NB4 (cell line): ENCODE results near the gene SSH2.
A peak's percentile ranks its signal among the peaks of the same experiment; 100 is the strongest.

Source experiments
- CTCF ChIP-seq: IDR thresholded peaks from one replicate; pipeline ENCODE4 v1.5.1; 2012; ENCODE audit warnings: low read depth, low read length
- MAX ChIP-seq: IDR thresholded peaks from 2 replicates; pipeline ENCODE4 v1.6.1; 2011; ENCODE audit warnings: low read depth, low read length
- POLR2A ChIP-seq: IDR thresholded peaks from 2 replicates; pipeline ENCODE4 v1.6.1; 2011; ENCODE audit warnings: mild to moderate bottlenecking; ENCODE audit not compliant: insufficient read length; ENCODE audit errors: extremely low read depth

- TF ChIP-seq CTCF (peak; percentile 81), MAX (peak; percentile 97), POLR2A (no peak)
Observed at GRCh38 chr17:29579866-29580771, 349.9 kb downstream of the SSH2 start.
